ENCODE measurements around the gene MAEA. TPM values are rescaled to one million over a fixed set of nuclear protein-coding genes. Genes with fewer than 3 reads are reported as not detected.

MAEA gene
- total and polyA plus RNA-seq, 2 of the 8 experiments (the other 6 are each of a cell fraction or from before 2014, with no cell fraction given) = 75.8 to 133 TPM

- TF ChIP-seq CTBP2 (IDR thresholded peaks at IDR 0.05; ENCODE audit: borderline replicate concordance, insufficient read depth, insufficient read length, low read length) (no peak), SIN3A (conservative IDR thresholded peaks at IDR 0.05 in 1 of 2, IDR thresholded peaks at IDR 0.05 in 1 of 2; ENCODE audit: low read depth in 1 of 2, low read length in 2 of 2) (no peak), RBBP5 (IDR thresholded peaks at IDR 0.05; ENCODE audit: borderline replicate concordance, low read depth, low read length) (no peak), BRCA1 (IDR thresholded peaks at IDR 0.05; ENCODE audit: low read depth, low read length) (no peak), RAD21 (IDR thresholded peaks at IDR 0.05 in 1 of 2, conservative IDR thresholded peaks at IDR 0.05 in 1 of 2; ENCODE audit: low read depth in 2 of 2, low read length in 2 of 2) (no peak), FOSL1 (IDR thresholded peaks at IDR 0.05; ENCODE audit: insufficient read depth, low read depth, low read length) (no peak), SUZ12 (IDR thresholded peaks at IDR 0.05; ENCODE audit: low read length) (no peak), MAFK (IDR thresholded peaks at IDR 0.05; ENCODE audit: low read depth, low read length) (no peak), TCF12 (IDR thresholded peaks at IDR 0.05; ENCODE audit: low read depth, low read length) (no peak)
- TF ChIP-seq, protein P1, sequence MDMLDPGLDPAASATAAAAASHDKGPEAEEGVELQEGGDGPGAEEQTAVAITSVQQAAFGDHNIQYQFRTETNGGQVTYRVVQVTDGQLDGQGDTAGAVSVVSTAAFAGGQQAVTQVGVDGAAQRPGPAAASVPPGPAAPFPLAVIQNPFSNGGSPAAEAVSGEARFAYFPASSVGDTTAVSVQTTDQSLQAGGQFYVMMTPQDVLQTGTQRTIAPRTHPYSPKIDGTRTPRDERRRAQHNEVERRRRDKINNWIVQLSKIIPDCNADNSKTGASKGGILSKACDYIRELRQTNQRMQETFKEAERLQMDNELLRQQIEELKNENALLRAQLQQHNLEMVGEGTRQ (IDR thresholded peaks at IDR 0.05; ENCODE audit: low read length) = no peak
Measured at GRCh38 chr4:1298461-1298860, 8.8 kb downstream of the MAEA start (continued).

Measured in H1 (cell line).